Transverse colon (tissue), 3 donors: ENCODE measurements around the gene RPL19.

Experiments used
- CTCF ChIP-seq, 5 experiments: fragments of 200-600 bp in 3 of 5; fragments of 450-650 bp in 2 of 5; sonication (generic) in 3 of 5; IDR thresholded peaks; 1 replicate in 2 of 5; 2 replicates in 3 of 5; pipeline ENCODE4 v1.5.1; 2016 to 2017; ENCODE audit warnings: antibody characterized with exemption in 5 of 5, inconsistent platforms in 3 of 5, mild to moderate bottlenecking in 2 of 5, moderate library complexity in 1 of 5
- POLR2A ChIP-seq: fragments of 450-650 bp; IDR thresholded peaks from one replicate; pipeline ENCODE4 v1.6.1; 2016; ENCODE audit warnings: antibody characterized with exemption, mild to moderate bottlenecking, moderate library complexity

DNA sequence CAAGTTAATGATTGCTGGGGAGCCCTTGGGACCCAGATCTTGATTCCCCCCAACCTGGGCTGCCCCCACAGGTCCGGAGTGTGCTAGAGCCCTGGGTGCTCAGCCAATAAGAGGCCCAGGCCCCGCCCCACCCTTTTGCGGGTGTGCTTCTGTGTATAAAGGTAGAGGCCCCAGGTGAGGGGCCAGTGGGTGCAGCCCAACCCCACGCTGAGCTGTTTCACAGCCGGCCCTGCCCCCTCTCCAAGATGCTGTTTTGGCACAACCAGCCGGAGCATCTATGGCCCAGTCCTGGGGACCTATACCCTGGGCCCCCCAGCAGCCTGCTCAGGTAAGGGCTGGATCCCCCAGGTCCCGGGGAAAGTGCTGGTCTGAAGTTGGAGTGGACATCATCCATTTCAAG is 37.5 kb downstream of the RPL19 start:
- TF ChIP-seq POLR2A (no peak), CTCF (IDR thresholded peaks at IDR 0.05) (no peak)
